HepG2 (cell line): ENCODE measurements around the gene TMCC1. TPM values are rescaled to one million over a fixed set of nuclear protein-coding genes. Genes with fewer than 3 reads are reported as not detected.

Source experiments
- AGO1 ChIP-seq: fragments of 200-400 bp; formaldehyde crosslinking; IDR thresholded peaks from 2 replicates; pipeline ENCODE4 v1.6.1; 2017; ENCODE audit warnings: mild to moderate bottlenecking, low read depth, low read length, moderate library complexity; ENCODE audit not compliant: poor library complexity, severe bottlenecking
- ATF1 ChIP-seq: IDR thresholded peaks from 2 replicates; pipeline ENCODE4 v1.6.1; 2016; ENCODE audit warnings: mild to moderate bottlenecking, control low read depth
- CENPX ChIP-seq: sonication (generic); formaldehyde crosslinking; IDR thresholded peaks from 2 replicates; pipeline ENCODE4 v1.9.0; 2021; ENCODE audit warnings: mild to moderate bottlenecking, missing genetic modification reagents, moderate library complexity
- EHMT2 ChIP-seq: fragments of 200-600 bp; sonication (generic); IDR thresholded peaks from 2 replicates; pipeline ENCODE4 v1.7.0; 2017; ENCODE audit warnings: antibody characterized with exemption, low read depth, low read length, borderline replicate concordance
- FOXM1 ChIP-seq: sonication (generic); formaldehyde crosslinking; IDR thresholded peaks from 2 replicates; pipeline ENCODE4 v1.5.0; 2020; ENCODE audit warnings: missing genetic modification reagents
- SAFB2 ChIP-seq: sonication (generic); formaldehyde crosslinking; IDR thresholded peaks from 2 replicates; pipeline ENCODE4 v1.5.1; 2020; ENCODE audit warnings: missing genetic modification reagents, low read depth, mild to moderate bottlenecking, borderline replicate concordance
- ZBTB44 ChIP-seq: sonication (generic); formaldehyde crosslinking; IDR thresholded peaks from 2 replicates; pipeline ENCODE4 v1.4.0; 2020; ENCODE audit warnings: missing genetic modification reagents
- ZFP36L1 ChIP-seq: sonication (generic); formaldehyde crosslinking; IDR thresholded peaks from 2 replicates; pipeline ENCODE4 v1.8.0; 2022; ENCODE audit warnings: mild to moderate bottlenecking, missing genetic modification reagents, moderate library complexity
- ZFY ChIP-seq: sonication (generic); formaldehyde crosslinking; IDR thresholded peaks from 2 replicates; pipeline ENCODE4 v1.4.0; 2020; ENCODE audit warnings: missing genetic modification reagents
- ZIK1 ChIP-seq: sonication (generic); formaldehyde crosslinking; IDR thresholded peaks from 2 replicates; pipeline ENCODE4 v1.5.0; 2020; ENCODE audit warnings: mild to moderate bottlenecking, low read depth, missing genetic modification reagents, borderline replicate concordance
- ZNF264 ChIP-seq: sonication (generic); formaldehyde crosslinking; IDR thresholded peaks from 2 replicates; pipeline ENCODE4 v1.4.0; 2020; ENCODE audit warnings: missing genetic modification reagents
- ZNF597 ChIP-seq: sonication (generic); formaldehyde crosslinking; IDR thresholded peaks from 2 replicates; pipeline ENCODE4 v1.5.0; 2020; ENCODE audit warnings: missing genetic modification reagents
- ZNF672 ChIP-seq: sonication (generic); formaldehyde crosslinking; IDR thresholded peaks from 2 replicates; pipeline ENCODE4 v1.8.1; 2022; ENCODE audit warnings: missing genetic modification reagents
- ZNF687 ChIP-seq: sonication (generic); formaldehyde crosslinking; IDR thresholded peaks from 2 replicates; pipeline ENCODE4 v1.5.1; 2020; ENCODE audit warnings: mild to moderate bottlenecking, missing genetic modification reagents, moderate library complexity
- ZNF724P ChIP-seq: sonication (generic); formaldehyde crosslinking; IDR thresholded peaks from 2 replicates; pipeline ENCODE4 v1.8.0; 2022; ENCODE audit warnings: missing genetic modification reagents, borderline replicate concordance
- ZNF761 ChIP-seq: sonication (generic); formaldehyde crosslinking; conservative IDR thresholded peaks from 2 replicates; pipeline ENCODE4 v1.4.0; 2020; ENCODE audit warnings: mild to moderate bottlenecking, missing genetic modification reagents
- ZNF780A ChIP-seq: sonication (generic); formaldehyde crosslinking; IDR thresholded peaks from 2 replicates; pipeline ENCODE4 v1.8.0; 2022; ENCODE audit warnings: mild to moderate bottlenecking, missing genetic modification reagents, moderate library complexity
- ZNF841 ChIP-seq: sonication (generic); formaldehyde crosslinking; IDR thresholded peaks from 2 replicates; pipeline ENCODE4 v1.8.1; 2023; ENCODE audit warnings: missing genetic modification reagents, borderline replicate concordance
- polyA plus RNA-seq, 8 experiments: library from polyadenylated mRNA; depleted of rRNA in 3 of 8; stranded (reverse) in 7 of 8; unstranded in 1 of 8; fragments of >200 nt; fragmentation: Illumina TruSeq in 4 of 8; extraction: Trizol in 4 of 8; gene quantifications; 2 replicates each; pipeline versions ENCODE4 v1.2.1 to v1.2.3, GENCODE V29; 2011 to 2016; ENCODE audit warnings: low read depth in 4 of 8, missing spikeins in 1 of 8, mixed read lengths in 1 of 8; ENCODE audit not compliant: insufficient read depth in 1 of 8
- total RNA-seq, 5 experiments: library from RNA; depleted of rRNA; stranded (reverse); fragments of >200 nt; fragmentation: Illumina TruSeq; extraction: Trizol; gene quantifications; 2 replicates each; pipeline ENCODE4 v1.2.3, GENCODE V29; 2016; ENCODE audit warnings: low read depth in 1 of 5
- TF ChIP-seq, protein P1 (sequence below), 2 experiments: sonication (generic) in 1 of 2; formaldehyde crosslinking in 1 of 2; IDR thresholded peaks; 2 replicates each; pipeline versions ENCODE4 v1.4.0 to v1.6.1; 2018 to 2020; ENCODE audit warnings: missing genetic modification reagents in 2 of 2, borderline replicate concordance in 1 of 2, low read depth in 1 of 2, mild to moderate bottlenecking in 1 of 2, missing biosample characterization in 1 of 2

TMCC1 gene
- total and polyA plus RNA-seq, 2 of the 13 experiments (the other 11 are each of a cell fraction or from before 2014, with no cell fraction given): 12.1 to 264 TPM

DNA sequence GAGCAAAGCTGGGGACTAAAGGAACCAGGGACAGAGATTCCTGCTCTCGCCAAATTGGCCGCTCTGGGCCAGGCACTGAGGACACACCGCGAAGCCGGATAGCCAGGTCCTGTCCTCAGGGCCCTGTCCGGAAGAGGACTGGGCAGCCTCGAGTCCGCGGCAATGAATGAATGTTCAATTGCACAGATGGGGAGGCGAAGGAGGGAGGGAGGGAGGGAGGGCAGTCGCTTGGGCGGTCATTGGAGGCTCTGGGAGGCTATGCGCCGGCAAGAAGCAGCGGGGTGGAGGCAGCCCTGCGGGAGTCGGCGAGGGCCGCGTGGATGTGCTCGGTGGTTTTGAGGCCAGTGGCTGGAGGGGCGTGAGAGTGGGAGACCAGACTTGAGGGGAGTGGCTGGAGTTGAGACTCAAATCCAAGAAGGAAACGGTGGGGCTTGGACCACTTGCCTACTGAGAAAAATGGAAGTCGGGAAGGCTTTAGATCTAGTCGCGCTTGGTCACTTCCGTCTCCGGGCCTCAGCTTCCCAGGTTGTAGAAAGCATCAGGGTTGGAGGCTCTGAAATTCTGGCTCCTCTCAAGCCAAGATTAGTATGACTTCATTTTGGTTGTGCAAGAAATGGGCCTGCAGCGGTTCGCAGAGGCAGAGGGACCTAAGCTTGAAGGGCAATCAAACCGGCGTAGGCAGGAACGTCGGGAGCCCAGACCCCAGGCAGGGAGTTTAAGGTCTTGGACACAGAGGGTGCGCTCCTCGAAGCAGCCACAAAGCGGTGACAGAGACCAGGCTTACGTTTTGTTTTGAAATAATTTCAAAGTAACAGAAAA is 266.0 kb downstream of the TMCC1 start (continued):
- TF ChIP-seq ZNF264 (CRISPR knock-in tag): no peak
- TF ChIP-seq ZFY (CRISPR knock-in tag): peak; percentile 74
- no peak for TF ChIP-seq EHMT2
- no peak for TF ChIP-seq ZBTB44 (CRISPR knock-in tag)
- TF ChIP-seq CENPX (CRISPR knock-in tag): no peak
- TF ChIP-seq ZNF780A: no peak
- TF ChIP-seq, protein P1, sequence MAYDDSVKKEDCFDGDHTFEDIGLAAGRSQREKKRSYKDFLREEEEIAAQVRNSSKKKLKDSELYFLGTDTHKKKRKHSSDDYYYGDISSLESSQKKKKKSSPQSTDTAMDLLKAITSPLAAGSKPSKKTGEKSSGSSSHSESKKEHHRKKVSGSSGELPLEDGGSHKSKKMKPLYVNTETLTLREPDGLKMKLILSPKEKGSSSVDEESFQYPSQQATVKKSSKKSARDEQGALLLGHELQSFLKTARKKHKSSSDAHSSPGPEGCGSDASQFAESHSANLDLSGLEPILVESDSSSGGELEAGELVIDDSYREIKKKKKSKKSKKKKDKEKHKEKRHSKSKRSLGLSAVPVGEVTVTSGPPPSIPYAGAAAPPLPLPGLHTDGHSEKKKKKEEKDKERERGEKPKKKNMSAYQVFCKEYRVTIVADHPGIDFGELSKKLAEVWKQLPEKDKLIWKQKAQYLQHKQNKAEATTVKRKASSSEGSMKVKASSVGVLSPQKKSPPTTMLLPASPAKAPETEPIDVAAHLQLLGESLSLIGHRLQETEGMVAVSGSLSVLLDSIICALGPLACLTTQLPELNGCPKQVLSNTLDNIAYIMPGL (CRISPR knock-in tag; IDR thresholded peaks at IDR 0.05; ENCODE audit: borderline replicate concordance in 1 of 2, low read depth in 1 of 2): peak; percentile 64 to 85; a peak in 3 of 4 replicates
- no peak for TF ChIP-seq ZNF724P (CRISPR knock-in tag)
- TF ChIP-seq ZNF687 (CRISPR knock-in tag): peak; percentile 65
- no peak for TF ChIP-seq SAFB2
- TF ChIP-seq FOXM1 (CRISPR knock-in tag): no peak
- TF ChIP-seq ZNF672 (CRISPR knock-in tag): no peak
- no peak for TF ChIP-seq ZNF841 (CRISPR knock-in tag)
- no peak for TF ChIP-seq ZNF597 (CRISPR knock-in tag)
- no peak for TF ChIP-seq AGO1
- TF ChIP-seq ZFP36L1: no peak
- TF ChIP-seq ATF1 (CRISPR knock-in tag): no peak
- no peak for TF ChIP-seq ZNF761 (CRISPR knock-in tag)
- no peak for TF ChIP-seq ZIK1 (CRISPR knock-in tag)
